Liver (tissue), 3 donors: ENCODE data around the gene COLEC12.

ENCODE experiments used
- CTCF ChIP-seq: fragments of 150-350 bp; IDR thresholded peaks from 2 replicates; pipeline ENCODE4 v1.5.1; 2017; ENCODE audit warnings: improper control_type of control experiment, low read depth, low read length; ENCODE audit not compliant: missing input control
- EGR1 ChIP-seq, 2 donors: IDR thresholded peaks; 2 replicates each; pipeline ENCODE4 v1.6.1; 2016 to 2018; ENCODE audit warnings: antibody characterized with exemption in 2 of 2, low read depth in 2 of 2
- GABPA ChIP-seq, 2 donors: IDR thresholded peaks in 1 of 2; conservative IDR thresholded peaks in 1 of 2; 2 replicates each; pipeline ENCODE4 v1.6.1; 2016; ENCODE audit warnings: antibody characterized with exemption in 2 of 2, mild to moderate bottlenecking in 1 of 2, moderate library complexity in 1 of 2
- HNF4G ChIP-seq: IDR thresholded peaks from 2 replicates; pipeline ENCODE4 v1.6.1; 2016; ENCODE audit warnings: antibody characterized with exemption
- JUND ChIP-seq, 2 donors: IDR thresholded peaks; 2 replicates each; pipeline ENCODE4 v1.6.1; 2016; ENCODE audit warnings: antibody characterized with exemption in 2 of 2
- NR2F2 ChIP-seq: IDR thresholded peaks from 2 replicates; pipeline ENCODE4 v1.6.1; 2016; ENCODE audit warnings: antibody characterized with exemption
- RAD21 ChIP-seq, 2 donors: IDR thresholded peaks; 2 replicates each; pipeline ENCODE4 v1.6.1; 2016; ENCODE audit warnings: antibody characterized with exemption in 2 of 2, mild to moderate bottlenecking in 2 of 2
- REST ChIP-seq: IDR thresholded peaks from 2 replicates; pipeline ENCODE4 v1.6.1; 2016; ENCODE audit warnings: antibody characterized with exemption, mild to moderate bottlenecking
- RXRA ChIP-seq, 2 donors: IDR thresholded peaks; 2 replicates each; pipeline ENCODE4 v1.6.1; 2017 to 2018; ENCODE audit warnings: antibody characterized with exemption in 2 of 2, mild to moderate bottlenecking in 1 of 2
- TAF1 ChIP-seq: conservative IDR thresholded peaks from 2 replicates; pipeline ENCODE4 v1.6.1; 2016; ENCODE audit warnings: antibody characterized with exemption, mild to moderate bottlenecking
- YY1 ChIP-seq: IDR thresholded peaks from 2 replicates; pipeline ENCODE4 v1.6.1; 2016; ENCODE audit warnings: antibody characterized with exemption, mild to moderate bottlenecking
- TF ChIP-seq, protein P1 (sequence below): IDR thresholded peaks from 2 replicates; pipeline ENCODE4 v1.6.1; 2016; ENCODE audit warnings: antibody characterized with exemption
- donor health status: healthy.
- donor health status: healthy.

GRCh38 chr18:457140-457519 is 43.4 kb downstream of the COLEC12 start:
- TF ChIP-seq CTCF (no peak), TAF1 (no peak), EGR1 (IDR thresholded peaks at IDR 0.05; ENCODE audit: low read depth in 2 of 2) (no peak), REST (no peak), YY1 (no peak), HNF4G (no peak), JUND (IDR thresholded peaks at IDR 0.05) (no peak), NR2F2 (no peak), GABPA (IDR thresholded peaks at IDR 0.05 in 1 of 2, conservative IDR thresholded peaks at IDR 0.05 in 1 of 2) (no peak), RAD21 (IDR thresholded peaks at IDR 0.05) (no peak), RXRA (IDR thresholded peaks at IDR 0.05) (no peak)
- TF ChIP-seq, protein P1, sequence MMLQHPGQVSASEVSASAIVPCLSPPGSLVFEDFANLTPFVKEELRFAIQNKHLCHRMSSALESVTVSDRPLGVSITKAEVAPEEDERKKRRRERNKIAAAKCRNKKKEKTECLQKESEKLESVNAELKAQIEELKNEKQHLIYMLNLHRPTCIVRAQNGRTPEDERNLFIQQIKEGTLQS: no peak
